Endothelial cell of umbilical vein (primary cell): ENCODE results near the gene TBX2. TPM values are rescaled to one million over a fixed set of nuclear protein-coding genes. Genes with fewer than 3 reads are reported as not detected.

ENCODE experiments used
- BruUV-seq: library from RNA; stranded (reverse); fragments of 400-500 nt; replicated peaks from 2 replicates; lab custom pipeline; 2021; lab: Mats Ljungman, UMichigan
- CTCF ChIA-PET: fragments of 300-600, 350-600 bp; sonication (Branson Sonifier 250); formaldehyde crosslinking; loops from one replicate; lab custom pipeline; 2021; ENCODE audit warnings: antibody characterized with exemption, inconsistent platforms; lab: Charles Lee
- POLR2A ChIA-PET: fragments of 300-600, 350-600 bp; sonication (Branson Sonifier 250); formaldehyde crosslinking; loops from one replicate; lab custom pipeline; 2021; ENCODE audit warnings: antibody characterized with exemption, inconsistent platforms; lab: Charles Lee
- DNase-seq: peaks from one replicate; pipeline ENCODE4 v3.0.0-alpha.2; 2011; ENCODE audit warnings: low read depth, low spot score
- FAIRE-seq: peaks from 2 replicates; lab custom pipeline; 2011; peaks lifted over from hg19 to GRCh38; lab: Jason Lieb, UNC
- H2AFZ ChIP-seq: 2 replicates; pipeline ENCODE4 v1.6.0; 2012; ENCODE audit warnings: low read depth, low read length, control low read depth, inconsistent platforms
- H3K27ac ChIP-seq: 2 replicates; pipeline ENCODE4 v1.5.1; 2011; ENCODE audit warnings: low read depth, mild to moderate bottlenecking, control low read depth, low read length, moderate library complexity; ENCODE audit not compliant: insufficient read depth
- H3K27me3 ChIP-seq, 2 experiments: 2 replicates each; pipeline versions ENCODE4 v1.6.0 to v1.6.1; 2011; ENCODE audit warnings: low read length in 2 of 2, mixed read lengths in 1 of 2; ENCODE audit not compliant: control insufficient read depth in 2 of 2, insufficient read depth in 2 of 2
- H3K36me3 ChIP-seq, 2 experiments: 2 replicates in 1 of 2; 3 replicates in 1 of 2; pipeline ENCODE4 v1.5.1; 2011; ENCODE audit warnings: low read length in 2 of 2, mild to moderate bottlenecking in 1 of 2, moderate library complexity in 1 of 2; ENCODE audit not compliant: control insufficient read depth in 2 of 2, insufficient read depth in 2 of 2; ENCODE audit errors: extremely low read depth in 1 of 2
- H3K4me1 ChIP-seq: 3 replicates; pipeline ENCODE4 v1.5.1; 2011; ENCODE audit warnings: mild to moderate bottlenecking, low read length; ENCODE audit not compliant: control insufficient read depth, insufficient read depth; ENCODE audit errors: extremely low read depth
- H3K4me2 ChIP-seq: 2 replicates; pipeline ENCODE4 v1.6.1; 2011; ENCODE audit warnings: low read length, control low read depth, mixed read lengths; ENCODE audit not compliant: insufficient read depth
- H3K4me3 ChIP-seq, 3 experiments: fragments of 200-600 bp in 1 of 3; sonication (generic), shearing (Covaris generic) in 1 of 3; replicated peaks in 1 of 3; 2 replicates each; pipeline ENCODE4 v1.5.1; 2011 to 2016; ENCODE audit warnings: control low read depth in 3 of 3, low read length in 3 of 3, mild to moderate bottlenecking in 2 of 3, inconsistent platforms in 1 of 3, low read depth in 1 of 3, moderate library complexity in 1 of 3; ENCODE audit not compliant: insufficient read depth in 1 of 3
- H3K79me2 ChIP-seq: 2 replicates; pipeline ENCODE4 v1.6.0; 2012; ENCODE audit warnings: low read length, inconsistent platforms; ENCODE audit not compliant: control insufficient read depth, insufficient read depth
- H3K9ac ChIP-seq: replicated peaks from 2 replicates; pipeline ENCODE3; 2011; ENCODE audit warnings: low read length, control low read depth; ENCODE audit not compliant: insufficient read depth; ENCODE audit errors: extremely low read depth
- H3K9me1 ChIP-seq: replicated peaks from 3 replicates; pipeline ENCODE4 v1.6.0; 2011; ENCODE audit warnings: mild to moderate bottlenecking, low read length; ENCODE audit not compliant: control insufficient read depth, insufficient read depth; ENCODE audit errors: extremely low read depth
- H3K9me3 ChIP-seq: replicated peaks from 2 replicates; pipeline ENCODE4 v1.5.1; 2012; ENCODE audit warnings: low read length, inconsistent platforms; ENCODE audit not compliant: control insufficient read depth, insufficient read depth
- H4K20me1 ChIP-seq: replicated peaks from 2 replicates; pipeline ENCODE3; 2011; ENCODE audit warnings: mild to moderate bottlenecking, low read length; ENCODE audit not compliant: control insufficient read depth, insufficient read depth; ENCODE audit errors: extremely low read depth
- CTCF ChIP-seq, 2 donors: IDR thresholded peaks; 1 replicate in 1 of 2; 2 replicates in 1 of 2; pipeline ENCODE4 v1.5.1; 2011; ENCODE audit warnings: low read length in 2 of 2, mild to moderate bottlenecking in 2 of 2, moderate library complexity in 2 of 2, control low read depth in 1 of 2, inconsistent platforms in 1 of 2, low read depth in 1 of 2; ENCODE audit not compliant: insufficient read depth in 1 of 2; ENCODE audit errors: extremely low read depth in 1 of 2
- EZH2 ChIP-seq: IDR thresholded peaks from 2 replicates; pipeline ENCODE4 v1.6.1; 2012; ENCODE audit warnings: borderline replicate concordance, low read depth, mild to moderate bottlenecking, moderate library complexity, low read length, inconsistent platforms; ENCODE audit not compliant: severe bottlenecking
- FOS ChIP-seq: IDR thresholded peaks from 2 replicates; pipeline ENCODE4 v1.6.1; 2011; ENCODE audit warnings: mild to moderate bottlenecking, low read length, moderate library complexity, borderline replicate concordance; ENCODE audit not compliant: insufficient read depth
- GATA2 ChIP-seq: IDR thresholded peaks from 2 replicates; pipeline ENCODE4 v1.7.0; 2011; ENCODE audit warnings: low read depth, mild to moderate bottlenecking, moderate library complexity, mixed read lengths, low read length; ENCODE audit not compliant: insufficient read length, insufficient read depth
- JUN ChIP-seq: IDR thresholded peaks from 2 replicates; pipeline ENCODE4 v1.6.1; 2011; ENCODE audit warnings: borderline replicate concordance, low read depth; ENCODE audit not compliant: insufficient read length, insufficient read depth
- MAX ChIP-seq: IDR thresholded peaks from 2 replicates; pipeline ENCODE4 v1.6.1; 2011; ENCODE audit not compliant: insufficient read depth, insufficient read length
- MYC ChIP-seq: IDR thresholded peaks from one replicate; pipeline ENCODE4 v1.6.1; 2011; ENCODE audit warnings: mild to moderate bottlenecking, low read depth, low read length
- POLR2A ChIP-seq: IDR thresholded peaks from 2 replicates; pipeline ENCODE4 v1.6.1; 2012; ENCODE audit warnings: low read depth, mild to moderate bottlenecking, control low read depth, low read length
- POLR2AphosphoS5 ChIP-seq: IDR thresholded peaks from 2 replicates; pipeline ENCODE4 v1.6.1; 2012; ENCODE audit warnings: low read depth, mild to moderate bottlenecking, control low read depth, low read length, moderate library complexity; ENCODE audit not compliant: insufficient read depth
- dilution Hi-C: fragments of 300-500 bp; cut with MboI; formaldehyde crosslinking; loops from one replicate; pipeline ENCODE4 v1.15.0; 2019; ENCODE audit warnings: low sequenced_read_pairs; ENCODE audit not compliant: extremely low pct_ligation_motif_present
- intact Hi-C: fragments of 100-400 bp; cut with micrococcal nuclease; formaldehyde crosslinking; loops from one replicate; pipeline ENCODE4 v1.10.0; 2022
- polyA plus RNA-seq, 4 experiments: library from polyadenylated mRNA; depleted of rRNA in 3 of 4; stranded (reverse) in 3 of 4; unstranded in 1 of 4; fragments of >200 nt; gene quantifications; 2 replicates each; pipeline versions ENCODE4 v1.2.1 to v1.2.3, GENCODE V29; 2011 to 2012; ENCODE audit warnings: missing spikeins in 1 of 4
- total RNA-seq: library from RNA; stranded (reverse); gene quantifications from 2 replicates; pipeline ENCODE4 v1.2.3, GENCODE V29; 2021

Gene TBX2
- total and polyA plus RNA-seq, 2 donors (not counting 3 experiments of a cell fraction or from before 2014, with no cell fraction given) = not detected

GRCh38 chr17:61416211-61416539, 16.5 kb downstream of the TBX2 start:
- peaks cover 12 to 15% of the 10 kb centered on the region in 2 experiments for H3K27me3 ChIP-seq
- intact Hi-C loops (loop anchor here (1.0 kb wide), 1 partner anchor 135 kb away; no protein-coding TSS in a partner anchor), dilution Hi-C loops (no loop called here)
- no TSS peak for BruUV-seq
- DNase-seq (no peak), FAIRE-seq (no peak)
- no peaks in the 10 kb centered on the region for H3K9me3 ChIP-seq
- no peaks in the 10 kb centered on the region for H3K79me2 ChIP-seq
- H2AFZ ChIP-seq = no peak overlapping the region
- H3K27ac ChIP-seq = no peak overlapping the region
- ChIA-PET CTCF (interaction anchor here (0.7 to 5.3 kb wide), 5 partner anchors 8 to 421 kb away, joined by 3 to 66 read pairs (median 5); no protein-coding TSS in a partner anchor), POLR2A (no interaction called here)
- H3K9ac ChIP-seq = no peak overlapping the region
- TF ChIP-seq FOS (no peak), POLR2A (no peak), JUN (no peak), GATA2 (no peak), MYC (no peak), EZH2 (no peak), CTCF (IDR thresholded peaks at IDR 0.05; ENCODE audit: extremely low read depth in 1 of 2, insufficient read depth in 1 of 2, low read depth in 1 of 2, low read length in 2 of 2) (no peak), MAX (no peak), POLR2AphosphoS5 (no peak)
- H3K4me2 ChIP-seq = no peak overlapping the region
- H4K20me1 ChIP-seq = no peaks in the 10 kb centered on the region
- no peak overlapping the region for H3K4me3 ChIP-seq
- no peaks in the 10 kb centered on the region for H3K36me3 ChIP-seq
- peaks cover 7% of the 10 kb centered on the region for H3K4me1 ChIP-seq
- no peaks in the 10 kb centered on the region for H3K9me1 ChIP-seq
